Effector memory CD4-positive, alpha-beta T cell (primary cell): ENCODE measurements around the gene RFX8.

ENCODE experiments used
- DNase-seq, 3 donors: peaks; one replicate each; pipeline ENCODE4 v3.0.0-alpha.2; 2020
- H3K27ac ChIP-seq: 2 replicates; pipeline ENCODE4 v1.7.0; 2013; ENCODE audit warnings: mild to moderate bottlenecking, low read length, moderate library complexity; ENCODE audit not compliant: insufficient read depth, poor library complexity, severe bottlenecking
- H3K27me3 ChIP-seq: replicated peaks from 2 replicates; pipeline ENCODE4 v1.7.0; 2013; ENCODE audit warnings: mild to moderate bottlenecking, low read length; ENCODE audit not compliant: insufficient read depth, control insufficient read depth, poor library complexity, severe bottlenecking
- H3K36me3 ChIP-seq: 2 replicates; pipeline ENCODE4 v1.7.0; 2013; ENCODE audit warnings: mild to moderate bottlenecking, low read length, moderate library complexity; ENCODE audit not compliant: control insufficient read depth, insufficient read depth
- H3K4me1 ChIP-seq: 2 replicates; pipeline ENCODE4 v1.7.0; 2013; ENCODE audit warnings: low read length, mild to moderate bottlenecking; ENCODE audit not compliant: control insufficient read depth, insufficient read depth, poor library complexity, severe bottlenecking
- H3K4me3 ChIP-seq: 2 replicates; pipeline ENCODE4 v1.7.0; 2013; ENCODE audit warnings: low read length, low read depth, mild to moderate bottlenecking; ENCODE audit not compliant: insufficient read depth, poor library complexity, severe bottlenecking
- H3K9me3 ChIP-seq: 2 replicates; pipeline ENCODE4 v1.7.0; 2013; ENCODE audit warnings: mild to moderate bottlenecking, low read length, moderate library complexity; ENCODE audit not compliant: control insufficient read depth

The RFX8 gene

DNA sequence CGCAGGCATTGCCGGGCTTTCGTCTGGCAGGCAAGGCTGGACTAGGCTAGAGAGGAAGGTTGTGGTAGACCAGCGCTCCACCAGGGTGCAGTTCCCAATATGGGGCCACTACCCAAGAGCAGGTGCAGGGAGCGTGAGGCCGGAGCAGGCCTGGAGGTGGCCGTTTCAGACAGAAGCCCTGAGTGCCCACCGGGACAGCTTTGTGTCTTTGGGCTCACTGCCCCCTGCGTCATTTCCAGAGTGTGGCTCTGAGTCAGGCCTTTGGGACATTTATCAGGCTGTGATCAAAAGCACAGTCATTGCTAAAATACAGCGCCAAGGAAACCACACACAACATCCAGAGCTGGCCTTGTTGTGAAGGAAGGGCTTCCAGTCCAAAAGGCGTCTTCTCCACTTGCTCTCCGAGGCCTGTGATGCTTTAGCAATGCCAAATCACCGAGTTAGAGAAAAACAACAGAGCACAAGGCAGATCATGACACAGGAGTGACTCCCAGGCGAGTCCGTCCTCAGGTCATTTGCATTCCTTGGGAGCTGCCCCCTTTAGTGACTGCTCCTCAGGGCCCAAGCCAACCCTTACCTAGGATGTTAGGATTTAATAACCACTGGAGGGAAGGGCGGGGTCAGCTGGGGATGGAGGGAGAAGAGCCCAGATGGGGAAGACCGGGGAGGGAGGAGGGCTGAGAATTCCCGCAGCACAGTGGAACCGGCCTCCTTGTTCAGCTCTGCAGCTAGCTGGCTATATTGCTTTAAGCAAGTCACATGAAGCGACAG is 42.3 kb downstream of the RFX8 start:
- Histone ChIP-seq H3K27ac (no peak overlapping the region), H3K9me3 (no peaks in the 10 kb centered on the region), H3K36me3 (no peaks in the 10 kb centered on the region), H3K27me3 (no peaks in the 10 kb centered on the region), H3K4me3 (no peak overlapping the region), H3K4me1 (no peaks in the 10 kb centered on the region)
- DNase-seq: no peak

DNA sequence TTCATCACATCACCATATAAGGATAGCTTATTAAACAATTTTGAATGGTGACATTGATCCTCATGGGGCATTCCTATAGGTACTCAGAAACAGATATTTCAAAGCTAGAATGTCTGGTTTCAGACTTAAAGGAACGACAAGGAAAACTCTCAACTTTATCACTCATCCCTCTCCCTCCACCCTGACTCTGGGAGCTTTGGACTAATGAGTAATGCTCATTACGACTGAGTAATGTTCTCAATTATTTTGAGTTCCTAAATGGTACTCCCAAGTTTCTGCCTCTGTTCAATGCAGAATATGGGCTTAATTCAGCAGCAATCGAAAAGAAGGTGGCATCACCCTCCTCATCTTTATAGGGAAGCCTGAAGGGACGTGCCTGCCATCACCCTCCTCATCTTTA is 43.4 kb downstream of the RFX8 start:
- no peaks in the 10 kb centered on the region for H3K36me3 ChIP-seq
- H3K4me1 ChIP-seq: no peaks in the 10 kb centered on the region

DNA sequence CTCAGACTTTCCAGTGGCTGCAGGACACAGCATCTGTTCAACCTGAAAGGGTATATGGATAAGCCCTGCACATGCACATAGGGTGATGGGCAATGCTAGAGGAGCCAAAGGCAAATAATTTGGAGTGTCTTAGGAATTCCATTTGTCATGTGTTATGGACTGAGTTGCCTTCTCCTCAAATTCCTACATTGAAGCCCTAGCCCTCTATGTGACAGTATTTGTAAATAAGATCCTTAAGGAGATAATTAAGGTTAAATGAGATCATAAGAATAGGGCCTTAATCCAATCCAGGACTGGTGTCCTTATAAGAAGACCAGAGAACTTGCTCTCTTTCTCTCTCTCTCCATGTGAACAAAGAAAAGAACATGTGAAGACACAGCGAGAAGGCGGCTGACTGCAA is 44.8 kb downstream of the RFX8 start:
- no peaks in the 10 kb centered on the region for H3K36me3 ChIP-seq
- no peak overlapping the region for H3K4me3 ChIP-seq
- no peak for DNase-seq
- no peaks in the 10 kb centered on the region for H3K27me3 ChIP-seq
- no peak overlapping the region for H3K27ac ChIP-seq
- H3K9me3 ChIP-seq: no peaks in the 10 kb centered on the region
- no peaks in the 10 kb centered on the region for H3K4me1 ChIP-seq

More for the DNA sequence above, 43.4 kb downstream of the RFX8 start:
- Histone ChIP-seq H3K4me3 (no peak overlapping the region), H3K27me3 (no peaks in the 10 kb centered on the region), H3K27ac (no peak overlapping the region), H3K9me3 (no peaks in the 10 kb centered on the region)
- no peak for DNase-seq

DNA sequence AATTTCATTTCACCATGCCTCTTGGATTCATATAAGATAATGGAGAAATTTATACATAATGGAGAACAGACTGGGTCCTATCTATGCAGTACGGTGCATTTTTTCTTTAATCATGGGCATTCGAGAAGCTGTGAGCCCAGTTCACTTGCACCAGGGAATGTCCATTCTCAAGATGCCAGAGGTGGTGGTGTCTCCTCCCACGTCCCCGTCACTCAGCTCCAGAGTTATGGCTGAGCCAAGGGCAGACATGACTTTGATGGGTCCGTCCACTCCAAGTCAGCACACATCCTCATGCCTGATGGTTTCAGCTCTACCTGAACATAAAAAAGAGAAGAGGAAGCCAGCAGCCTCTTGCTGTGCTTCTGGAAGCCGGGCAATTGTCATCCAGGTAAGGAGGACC is 45.5 kb downstream of the RFX8 start:
- Histone ChIP-seq H3K36me3 (no peaks in the 10 kb centered on the region), H3K4me1 (no peaks in the 10 kb centered on the region), H3K4me3 (no peak overlapping the region), H3K27me3 (no peaks in the 10 kb centered on the region), H3K9me3 (no peaks in the 10 kb centered on the region), H3K27ac (no peak overlapping the region)
- DNase-seq: no peak

DNA sequence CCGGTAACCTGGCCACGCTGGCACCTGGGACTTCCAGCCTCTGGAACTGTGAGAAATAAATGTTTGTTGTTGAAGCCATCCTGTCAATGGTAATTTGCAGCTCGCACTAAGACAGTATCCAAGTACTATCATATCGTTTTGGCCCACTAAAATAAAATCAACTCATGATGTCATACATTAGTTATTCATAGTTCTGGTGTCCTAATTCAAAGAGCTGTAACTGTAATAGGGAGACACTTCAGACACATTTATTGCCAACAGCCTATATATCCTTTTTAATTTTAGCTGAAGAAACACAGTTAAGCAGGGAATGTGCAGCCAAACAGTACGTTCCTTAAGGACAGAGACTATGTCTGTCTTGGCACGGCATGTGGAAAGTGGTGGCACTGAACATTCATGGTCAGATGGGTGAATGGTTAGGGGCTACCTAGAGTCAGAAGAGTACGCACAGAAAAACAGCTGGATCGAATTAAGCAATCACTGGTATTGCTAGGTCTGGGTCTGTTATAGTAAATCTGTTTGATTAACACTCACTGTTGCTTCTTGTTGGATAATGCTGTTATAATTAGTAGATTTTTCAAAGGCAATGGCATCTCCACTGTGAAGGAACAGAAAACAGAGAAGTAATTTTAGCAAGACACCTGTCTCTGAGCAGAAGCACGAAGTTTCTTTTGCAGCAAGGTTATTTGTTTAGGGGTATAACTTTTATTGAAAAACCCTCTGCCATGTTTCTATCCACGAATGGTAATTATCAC is 46.3 kb downstream of the RFX8 start:
- no peak for DNase-seq
- Histone ChIP-seq H3K27me3 (no peaks in the 10 kb centered on the region), H3K27ac (no peak overlapping the region), H3K4me1 (no peaks in the 10 kb centered on the region), H3K9me3 (no peaks in the 10 kb centered on the region), H3K36me3 (no peaks in the 10 kb centered on the region), H3K4me3 (no peak overlapping the region)

DNA sequence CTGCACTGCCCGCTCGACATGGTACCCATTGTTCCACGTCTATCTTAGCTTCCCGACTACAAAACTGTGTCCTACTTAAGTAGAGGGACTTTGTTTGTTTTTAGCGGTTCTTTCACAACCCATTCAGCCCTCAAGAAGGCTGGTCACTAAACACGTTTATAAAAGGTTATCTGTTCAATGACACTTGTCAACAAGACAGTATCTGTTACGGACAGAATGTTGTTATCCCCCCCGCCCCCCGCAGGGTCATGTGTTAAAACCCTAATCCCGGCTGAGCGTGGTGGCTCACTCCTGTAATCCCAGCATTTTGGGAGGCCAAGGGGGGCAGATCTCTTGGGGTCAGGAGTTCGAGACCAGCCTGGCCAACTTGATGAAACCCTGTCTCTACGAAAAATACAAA is 47.2 kb downstream of the RFX8 start:
- H3K4me3 ChIP-seq: no peak overlapping the region
- H3K27ac ChIP-seq: no peak overlapping the region
- no peaks in the 10 kb centered on the region for H3K27me3 ChIP-seq
- no peaks in the 10 kb centered on the region for H3K9me3 ChIP-seq
- H3K36me3 ChIP-seq: no peaks in the 10 kb centered on the region
- DNase-seq: no peak
- no peaks in the 10 kb centered on the region for H3K4me1 ChIP-seq

DNA sequence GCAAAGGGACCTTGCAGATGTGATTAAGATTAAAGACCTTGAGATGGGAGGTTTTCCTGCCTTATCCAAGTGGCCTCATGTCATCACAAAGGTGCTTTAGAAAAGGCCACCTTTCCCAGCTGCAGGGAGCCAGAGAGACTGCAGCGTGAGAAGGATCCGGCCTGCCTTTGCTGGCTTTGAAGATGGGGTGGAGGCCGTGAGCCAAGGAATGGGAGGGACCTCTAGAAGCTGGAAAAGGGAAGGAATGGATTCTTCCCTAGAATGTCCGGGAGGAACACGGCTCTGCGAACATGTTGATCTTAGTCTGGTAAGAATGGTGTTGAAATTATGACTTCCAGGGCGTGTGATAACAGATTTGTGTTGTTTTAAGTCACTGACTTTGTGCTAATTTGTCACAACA is 47.7 kb downstream of the RFX8 start:
- Histone ChIP-seq H3K9me3 (no peaks in the 10 kb centered on the region), H3K27me3 (no peaks in the 10 kb centered on the region), H3K36me3 (no peaks in the 10 kb centered on the region), H3K4me3 (no peak overlapping the region), H3K4me1 (no peaks in the 10 kb centered on the region), H3K27ac (no peak overlapping the region)
- DNase-seq: no peak

DNA sequence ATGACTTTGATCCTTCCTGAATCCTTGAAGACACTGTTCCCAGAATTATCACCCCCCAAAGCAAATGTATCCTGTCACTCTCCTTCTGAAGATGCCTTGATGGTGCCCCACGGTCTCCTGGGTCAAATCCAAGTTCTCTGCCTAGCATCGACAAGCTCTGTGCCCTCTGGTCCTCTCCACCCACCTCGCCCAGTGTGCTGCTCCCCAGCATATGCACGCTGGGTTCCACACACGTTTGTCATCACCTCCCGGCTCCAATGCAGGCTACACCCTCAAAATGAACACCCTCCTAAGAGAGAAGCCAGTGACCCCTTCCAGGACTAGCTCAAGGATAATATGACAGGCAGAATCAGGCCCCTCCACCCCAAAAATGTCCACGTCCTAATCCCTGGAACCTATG is 48.1 kb downstream of the RFX8 start:
- H3K4me1 ChIP-seq: no peaks in the 10 kb centered on the region
- no peaks in the 10 kb centered on the region for H3K36me3 ChIP-seq
- DNase-seq: no peak
- no peaks in the 10 kb centered on the region for H3K27me3 ChIP-seq
- H3K4me3 ChIP-seq: no peak overlapping the region
- no peak overlapping the region for H3K27ac ChIP-seq
- no peaks in the 10 kb centered on the region for H3K9me3 ChIP-seq

DNA sequence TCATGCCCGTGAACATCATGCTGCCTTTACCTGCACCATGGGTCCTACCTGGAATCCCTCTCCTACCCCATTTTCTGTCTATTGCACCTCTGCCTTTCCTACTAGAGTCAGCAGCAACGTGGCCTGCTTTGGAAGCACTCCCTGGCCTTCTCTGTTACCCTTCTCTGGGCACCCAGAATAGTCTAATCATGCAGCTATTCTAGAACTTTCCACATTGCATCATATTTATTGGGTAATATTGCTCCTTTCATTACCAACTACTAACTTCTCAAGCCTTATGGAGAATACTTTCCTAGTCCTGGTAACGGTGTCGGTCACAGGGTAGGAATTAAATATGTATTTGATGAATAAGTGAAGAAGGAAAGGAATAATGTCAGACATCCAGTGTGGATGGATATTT is 54.3 kb downstream of the RFX8 start:
- no peak for DNase-seq
- no peak overlapping the region for H3K4me3 ChIP-seq

DNA sequence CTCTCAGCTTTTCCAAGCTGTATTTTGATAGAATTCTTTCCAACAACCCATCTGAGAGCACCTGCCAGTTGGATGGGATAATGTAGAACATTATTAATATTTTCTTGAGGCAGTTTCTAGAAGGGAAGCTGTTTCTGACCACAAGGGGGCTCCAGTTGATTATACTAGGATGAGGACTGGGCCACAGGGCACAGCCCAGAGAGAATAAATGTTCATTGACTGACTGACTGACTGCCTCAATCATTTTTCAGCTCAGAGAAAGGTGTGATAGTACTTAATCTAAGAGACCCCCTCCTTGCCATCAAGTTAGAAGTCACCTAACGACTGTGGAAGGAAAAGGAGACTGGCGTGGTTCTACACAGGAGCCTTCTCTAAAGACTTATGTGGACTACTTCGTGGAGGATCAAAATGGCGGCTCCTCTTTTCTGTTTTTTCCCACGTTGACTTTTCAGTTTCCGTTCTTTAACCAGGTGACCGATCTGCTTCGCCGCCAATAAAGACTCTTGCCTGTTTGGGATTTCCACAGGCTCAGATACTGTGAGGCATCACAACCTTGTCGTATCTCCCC is 55.7 kb downstream of the RFX8 start:
- peak; percentile 9 to 42 (median 13) for DNase-seq
- Histone ChIP-seq H3K4me3 (no peak overlapping the region), H3K4me1 (no peaks in the 10 kb centered on the region), H3K27ac (no peak overlapping the region), H3K36me3 (no peaks in the 10 kb centered on the region), H3K27me3 (no peaks in the 10 kb centered on the region), H3K9me3 (no peaks in the 10 kb centered on the region)

More for the DNA sequence above, 54.3 kb downstream of the RFX8 start:
- Histone ChIP-seq H3K9me3 (no peaks in the 10 kb centered on the region), H3K27ac (no peak overlapping the region), H3K4me1 (no peaks in the 10 kb centered on the region), H3K27me3 (no peaks in the 10 kb centered on the region), H3K36me3 (no peaks in the 10 kb centered on the region)
